Regular cardiac myocyte (primary cell): ENCODE measurements around the gene UBE2M. TPM values are rescaled to one million over a fixed set of nuclear protein-coding genes. Genes with fewer than 3 reads are reported as not detected.

Source experiments
- total RNA-seq: library from RNA; depleted of rRNA; stranded (reverse); fragments of >200 nt; gene quantifications from 2 replicates; pipeline ENCODE4 v1.2.3, GENCODE V29; 2014

Gene UBE2M
- 51.0 and 87.0 TPM in 2 replicates for total RNA-seq

DNA sequence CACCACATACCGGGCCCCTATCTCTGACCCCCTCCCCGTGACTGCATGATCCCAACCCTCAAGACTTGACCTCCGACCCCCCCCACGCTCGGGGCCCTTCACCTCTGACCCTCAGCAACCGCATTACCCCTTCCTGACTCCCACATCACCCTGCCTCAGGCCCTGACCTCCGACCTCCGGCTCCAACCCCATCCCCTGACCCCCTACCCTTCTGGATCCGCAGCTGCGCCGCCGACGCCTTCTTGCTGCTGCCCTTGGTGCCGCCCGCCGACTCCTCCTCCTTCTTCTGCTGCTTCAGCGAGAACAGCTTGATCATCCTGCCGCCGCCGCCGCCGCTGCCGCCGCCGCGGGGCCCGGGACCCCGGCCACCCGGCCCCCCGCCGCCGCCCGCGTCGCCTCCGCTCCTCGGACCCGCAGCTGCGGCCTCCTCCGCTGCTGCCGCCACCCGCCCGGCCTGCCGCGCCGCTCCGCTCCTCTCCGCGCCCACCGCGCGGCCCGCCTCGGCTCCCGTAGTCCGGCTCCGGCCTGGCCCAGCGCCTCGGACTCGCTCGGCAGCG, at the start of gene UBE2M:
UBE2M (minus strand) TSS at position 546 of the 557 bp plus-strand sequence; CDS start at position 316, 230 bp downstream.

DNA sequence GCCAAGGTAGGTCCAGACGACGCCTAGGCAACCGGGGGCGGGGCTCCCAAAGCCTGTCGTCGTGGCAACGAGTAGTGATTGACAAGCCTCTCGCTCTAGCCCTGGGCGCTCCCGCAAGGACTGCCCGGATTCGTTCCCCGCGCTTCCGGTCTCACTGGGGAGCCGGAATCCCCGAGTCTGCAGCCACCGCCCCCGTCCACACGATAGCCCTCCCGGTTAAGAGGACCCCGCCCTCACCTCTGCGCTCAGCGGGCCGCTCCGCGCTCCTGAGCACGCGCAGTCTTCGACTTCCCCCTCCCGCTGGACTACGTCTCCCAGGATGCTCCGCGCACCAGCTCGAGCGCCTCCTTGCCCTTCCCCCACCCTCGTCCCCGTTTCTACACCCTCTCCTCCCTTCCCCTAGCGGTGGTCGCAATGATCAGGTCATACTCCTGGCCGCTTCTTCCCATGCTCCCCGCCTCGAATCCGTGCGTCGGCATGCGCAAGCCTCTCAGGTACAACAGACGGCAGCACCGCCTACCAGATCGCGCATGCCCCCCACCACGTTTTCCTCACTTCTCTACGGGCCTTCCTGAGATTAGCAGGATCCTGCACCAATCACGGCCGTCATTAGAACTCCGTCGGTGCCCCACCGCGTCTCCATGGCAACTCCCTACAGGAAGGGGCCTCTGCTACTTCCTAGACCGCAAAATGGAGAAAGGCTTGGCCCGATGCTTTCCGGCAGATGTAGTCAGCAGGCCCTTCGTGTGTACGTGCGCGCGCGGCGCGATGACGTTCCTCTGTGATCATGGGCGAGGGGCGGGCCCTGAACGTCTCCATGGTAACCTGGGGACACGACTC, 14.6 kb upstream of the UBE2M start, which contains the start of gene MZF1:
MZF1 (minus strand) TSS at position 518 of the 840 bp plus-strand sequence. CDS start 1,946 bp downstream, outside the sequence.

DNA sequence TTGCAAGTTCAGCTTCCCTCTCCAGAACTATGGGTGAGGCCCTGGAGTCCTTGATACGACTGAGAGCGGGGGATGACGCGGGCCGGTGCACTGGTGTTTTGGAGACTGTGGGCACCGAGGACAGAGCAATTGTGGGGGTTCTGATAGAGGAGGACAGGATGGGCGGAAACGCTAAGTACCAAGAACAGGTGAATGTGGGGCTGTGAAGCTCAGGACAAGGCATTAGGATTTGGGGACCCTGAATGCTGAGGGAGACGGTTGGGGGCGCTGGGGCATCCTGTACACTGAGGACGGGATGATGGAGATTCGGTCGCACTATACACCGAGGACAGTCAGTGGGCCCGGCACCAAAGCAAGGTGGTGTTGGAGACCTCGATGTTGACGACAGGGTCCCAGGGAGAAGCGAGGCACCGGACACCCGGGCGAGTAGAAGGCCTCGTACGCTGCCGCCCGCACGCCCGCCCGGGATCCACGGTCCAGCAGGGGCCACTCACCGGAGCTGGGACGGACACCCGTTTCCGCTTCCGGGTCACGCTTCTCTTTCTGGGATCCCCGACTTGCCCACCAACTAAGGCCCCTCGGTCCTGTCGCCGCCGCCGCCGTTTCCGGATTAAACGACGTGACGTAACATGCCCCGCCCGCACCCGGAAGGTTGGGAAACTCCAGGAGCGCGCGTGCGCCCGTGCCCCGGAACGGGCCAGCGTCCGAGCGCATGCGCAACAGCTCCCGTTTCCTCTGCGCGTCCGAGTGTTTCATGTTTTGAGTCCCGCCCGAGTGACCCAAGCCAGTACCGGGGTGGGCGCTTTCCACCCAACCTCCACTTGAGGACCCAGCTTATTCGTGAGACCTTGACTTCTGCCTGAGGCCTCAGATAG, 3.7 kb downstream of the UBE2M start, which contains the start of gene CHMP2A:
CHMP2A (minus strand) TSS at position 612 of the 875 bp plus-strand sequence. CDS start 893 bp downstream, outside the sequence.

DNA sequence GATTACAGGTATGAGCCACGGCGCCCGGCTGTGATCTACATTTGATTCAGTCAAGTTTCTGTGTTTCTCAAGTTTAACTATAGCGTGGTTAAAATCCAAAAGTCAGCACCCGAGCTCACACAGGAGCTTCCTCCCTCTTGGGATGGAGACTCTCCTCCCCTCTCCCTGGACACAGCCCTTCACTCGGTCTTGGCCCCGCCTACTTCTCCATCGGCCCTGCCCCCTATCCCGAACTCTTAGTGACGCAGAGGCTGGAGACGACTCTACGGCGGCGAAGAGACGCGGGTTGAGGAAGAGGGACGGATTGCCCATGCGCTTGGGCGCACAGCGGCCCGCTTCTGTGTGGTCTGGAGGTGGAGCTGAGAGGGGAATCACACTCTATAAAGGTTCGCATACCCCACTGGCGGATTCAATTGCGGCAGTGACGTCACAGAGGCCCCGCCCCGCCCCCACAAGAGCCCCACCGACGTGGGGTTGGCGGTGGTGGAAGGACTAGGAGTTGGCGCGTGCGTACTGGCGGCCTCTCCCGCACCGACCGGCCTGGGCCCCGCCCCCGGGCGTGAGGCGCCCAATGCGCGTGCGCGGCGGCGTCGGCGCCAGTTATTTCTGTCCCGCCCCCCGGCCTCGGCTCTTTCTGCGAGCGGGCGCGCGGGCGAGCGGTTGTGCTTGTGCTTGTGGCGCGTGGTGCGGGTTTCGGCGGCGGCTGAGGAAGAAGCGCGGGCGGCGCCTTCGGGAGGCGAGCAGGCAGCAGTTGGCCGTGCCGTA, 14.4 kb downstream of the UBE2M start, which contains the start of gene TRIM28:
TRIM28 (plus strand) TSS at position 239 of the 765 bp plus-strand sequence. CDS start 694 bp downstream, outside the sequence.

DNA sequence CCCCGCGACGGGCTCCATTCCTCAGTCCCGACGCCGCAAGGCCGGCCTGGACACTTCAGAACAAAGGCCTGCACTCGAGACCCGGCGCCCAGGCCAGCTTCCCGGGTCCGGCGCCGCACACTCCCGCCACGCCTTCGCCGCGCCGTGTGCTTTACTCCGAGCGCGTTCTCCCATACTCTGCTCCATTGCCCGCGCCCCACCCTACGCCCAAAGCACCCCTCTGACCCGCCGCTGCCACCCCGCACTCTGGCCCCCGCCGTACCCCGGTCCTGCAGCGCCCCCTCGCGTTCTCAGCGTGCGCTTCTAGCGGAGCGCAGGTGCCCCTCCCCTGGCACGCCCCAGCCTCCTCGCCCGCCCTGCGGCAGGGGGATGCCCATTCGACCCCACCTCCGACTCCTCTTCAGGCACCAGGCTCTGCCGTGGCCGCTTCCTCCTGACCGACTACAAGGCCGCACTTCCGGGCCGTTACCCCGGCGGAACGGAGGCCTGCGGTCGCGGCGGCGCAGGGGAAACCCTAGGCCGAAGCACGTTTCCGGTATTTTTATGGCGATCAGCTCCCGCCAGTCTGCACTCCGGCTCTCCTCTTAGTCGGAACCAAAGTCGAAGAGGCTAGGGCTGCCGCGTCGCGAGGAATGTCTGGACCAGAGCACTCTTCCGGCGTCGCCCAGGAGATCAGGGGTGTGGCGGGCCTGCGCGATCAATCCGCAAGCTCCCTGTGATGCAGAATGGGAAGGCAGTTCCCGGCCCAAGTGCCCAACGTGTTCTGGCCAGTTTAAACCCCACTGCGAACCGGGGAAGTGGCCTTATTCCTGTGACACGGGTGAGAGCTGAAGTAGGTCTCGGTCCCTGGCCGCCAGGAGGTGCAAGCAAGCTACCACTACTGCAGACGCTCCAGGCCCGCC, 38.8 kb downstream of the UBE2M start, which contains the start of gene ZBTB45:
ZBTB45 (minus strand) TSS at position 456 of the 902 bp plus-strand sequence. CDS start 2,137 bp downstream, outside the sequence.

DNA sequence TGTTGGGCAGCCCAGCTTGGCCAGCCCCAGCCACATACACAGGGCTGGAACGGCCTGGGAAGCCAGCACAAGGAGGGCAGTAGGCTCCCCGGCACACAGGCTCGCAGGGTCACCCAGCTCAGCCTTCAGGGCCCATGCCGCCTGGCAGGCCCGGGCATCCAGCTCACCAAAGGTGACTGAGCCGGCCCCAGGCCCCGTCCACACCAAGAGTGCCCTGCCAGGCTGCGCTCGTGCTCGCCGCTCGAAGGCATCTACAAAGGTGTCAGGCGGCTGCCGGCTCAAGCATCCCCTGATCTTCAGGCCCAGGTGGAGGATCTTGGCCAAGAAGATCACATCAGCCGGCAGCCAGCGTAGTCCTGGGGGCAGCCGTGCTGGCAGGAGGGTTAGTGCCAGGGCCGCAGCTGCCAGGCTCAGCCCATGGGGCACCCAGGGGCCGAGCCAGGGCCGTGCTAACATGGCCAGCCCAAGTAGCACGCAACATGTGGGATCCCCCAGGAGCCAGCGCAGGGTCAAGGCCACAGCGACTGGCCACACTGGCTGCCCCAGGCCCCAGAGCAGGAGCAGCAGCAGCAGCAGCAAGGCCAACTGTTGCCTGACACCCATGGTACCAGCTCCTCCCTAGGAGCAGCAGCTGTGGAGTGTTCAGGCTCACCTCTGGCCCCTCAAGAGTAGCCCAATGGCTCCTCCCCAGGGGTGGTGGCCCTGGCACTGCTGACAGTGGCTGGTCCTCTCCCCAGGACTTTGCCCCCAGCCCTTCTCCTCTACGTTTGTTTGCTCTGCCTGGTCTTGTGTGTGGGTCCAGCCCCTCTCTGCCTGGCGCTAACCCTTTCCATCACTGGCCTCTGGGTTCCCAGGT, 46.8 kb downstream of the UBE2M start, which contains the start of gene SLC27A5:
SLC27A5 (minus strand) TSS at position 640 of the 856 bp plus-strand sequence; CDS start at position 603, 37 bp downstream.

Other genes starting within 250 kb of the UBE2M start
- 2.3 and 2.7 TPM in 2 replicates for gene ZSCAN22, start 231.6 kb downstream of the UBE2M start, total RNA-seq
- gene A1BG, start 205.1 kb downstream of the UBE2M start, total RNA-seq: 6.1 and 14.4 TPM in 2 replicates
- 0.58 and 1.1 TPM in 2 replicates for gene ZNF497, start 195.9 kb downstream of the UBE2M start, total RNA-seq
- gene ZNF837, start 177.6 kb downstream of the UBE2M start, total RNA-seq: 1.2 and 3.9 TPM in 2 replicates
- 2,110 and 2,179 TPM in 2 replicates for gene RPS5, start 171.3 kb downstream of the UBE2M start, total RNA-seq
- 0.38 TPM in 1 of 2 replicates, not detected in the other for gene RNF225, start 163.0 kb downstream of the UBE2M start, total RNA-seq
- gene ZNF584, start 150.0 kb downstream of the UBE2M start, total RNA-seq: 12.7 and 16.7 TPM in 2 replicates
- 10.4 and 12.7 TPM in 2 replicates for gene ZNF132, start 118.5 kb downstream of the UBE2M start, total RNA-seq
- 7.3 and 10.0 TPM in 2 replicates for gene ZNF324B, start 107.0 kb downstream of the UBE2M start, total RNA-seq
- gene ZNF324, start 91.5 kb downstream of the UBE2M start, total RNA-seq: 11.8 and 16.3 TPM in 2 replicates
- gene ZNF446, start 82.3 kb downstream of the UBE2M start, total RNA-seq: 5.4 and 5.9 TPM in 2 replicates
- gene SLC27A5, start 46.6 kb downstream of the UBE2M start, total RNA-seq: 2.8 and 2.9 TPM in 2 replicates
- gene ZBTB45, start 38.8 kb downstream of the UBE2M start, total RNA-seq: 3.4 and 5.6 TPM in 2 replicates
- 171 and 383 TPM in 2 replicates for gene TRIM28, start 14.5 kb downstream of the UBE2M start, total RNA-seq
- gene CHMP2A, start 3.5 kb downstream of the UBE2M start, total RNA-seq: 98.7 and 136 TPM in 2 replicates
- gene MZF1, start 14.7 kb upstream of the UBE2M start, total RNA-seq: 10.9 and 20.9 TPM in 2 replicates